Gastrocnemius medialis (tissue), 4 donors: ENCODE results near the gene KATNAL1.
"Not testable (repeated sequence)": the region's sequence is repeated elsewhere in the genome, so short reads cannot be mapped to it uniquely, and the experiment has no call there.

Source experiments
- CTCF ChIP-seq, 5 experiments: fragments of 450-650 bp in 3 of 5; fragments of 200-600 bp in 2 of 5; sonication (generic) in 2 of 5; IDR thresholded peaks in 4 of 5; conservative IDR thresholded peaks in 1 of 5; 1 replicate in 4 of 5; 2 replicates in 1 of 5; pipeline ENCODE4 v1.5.1; 2016 to 2019; ENCODE audit warnings: antibody characterized with exemption in 5 of 5, mild to moderate bottlenecking in 3 of 5, moderate library complexity in 3 of 5
- POLR2A ChIP-seq, 2 donors: fragments of 450-650 bp; IDR thresholded peaks; one replicate each; pipeline ENCODE4 v1.6.1; 2017; ENCODE audit warnings: antibody characterized with exemption in 2 of 2, mild to moderate bottlenecking in 2 of 2, moderate library complexity in 2 of 2

- not testable (repeated sequence) for TF ChIP-seq POLR2A (IDR thresholded peaks at IDR 0.05); CTCF (IDR thresholded peaks at IDR 0.05 in 4 of 5, conservative IDR thresholded peaks at IDR 0.05 in 1 of 5)
Measured at GRCh38 chr13:30286059-30286458, 21.3 kb downstream of the KATNAL1 start.
